Uterus (tissue), 2 donors: ENCODE results near the gene BIRC3.

ENCODE experiments used
- POLR2A ChIP-seq, 2 donors: fragments of 450-650 bp; IDR thresholded peaks; one replicate each; pipeline ENCODE4 v1.6.1; 2016; ENCODE audit warnings: antibody characterized with exemption in 2 of 2, mild to moderate bottlenecking in 1 of 2, moderate library complexity in 1 of 2
- TF ChIP-seq, protein P1 (sequence below), 4 experiments: fragments of 200-600 bp in 2 of 4; fragments of 450-650 bp in 2 of 4; sonication (generic) in 2 of 4; IDR thresholded peaks; one replicate each; pipeline ENCODE4 v1.5.1; 2016 to 2019; ENCODE audit warnings: antibody characterized with exemption in 4 of 4, mild to moderate bottlenecking in 2 of 4, moderate library complexity in 1 of 4

DNA sequence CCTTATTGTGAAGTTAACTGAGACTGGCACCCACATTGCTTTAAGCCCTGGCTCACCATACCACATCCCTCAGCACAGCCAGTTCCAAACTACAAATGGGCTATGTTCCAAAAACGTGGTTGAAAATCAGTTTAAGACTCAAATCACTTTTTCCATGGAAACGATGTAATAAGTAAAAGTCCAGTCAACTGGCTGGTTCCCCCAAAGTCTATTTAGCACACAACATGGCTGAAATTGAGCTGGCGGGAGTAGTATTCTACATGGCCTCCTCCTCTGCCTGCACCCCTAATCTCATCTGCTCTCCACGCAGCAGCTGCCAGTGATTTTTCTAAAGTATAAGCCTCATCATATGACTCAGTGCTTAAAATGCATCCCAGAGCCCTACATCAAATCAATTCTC lies 40.9 kb upstream of the BIRC3 start:
- TF ChIP-seq, protein P1, sequence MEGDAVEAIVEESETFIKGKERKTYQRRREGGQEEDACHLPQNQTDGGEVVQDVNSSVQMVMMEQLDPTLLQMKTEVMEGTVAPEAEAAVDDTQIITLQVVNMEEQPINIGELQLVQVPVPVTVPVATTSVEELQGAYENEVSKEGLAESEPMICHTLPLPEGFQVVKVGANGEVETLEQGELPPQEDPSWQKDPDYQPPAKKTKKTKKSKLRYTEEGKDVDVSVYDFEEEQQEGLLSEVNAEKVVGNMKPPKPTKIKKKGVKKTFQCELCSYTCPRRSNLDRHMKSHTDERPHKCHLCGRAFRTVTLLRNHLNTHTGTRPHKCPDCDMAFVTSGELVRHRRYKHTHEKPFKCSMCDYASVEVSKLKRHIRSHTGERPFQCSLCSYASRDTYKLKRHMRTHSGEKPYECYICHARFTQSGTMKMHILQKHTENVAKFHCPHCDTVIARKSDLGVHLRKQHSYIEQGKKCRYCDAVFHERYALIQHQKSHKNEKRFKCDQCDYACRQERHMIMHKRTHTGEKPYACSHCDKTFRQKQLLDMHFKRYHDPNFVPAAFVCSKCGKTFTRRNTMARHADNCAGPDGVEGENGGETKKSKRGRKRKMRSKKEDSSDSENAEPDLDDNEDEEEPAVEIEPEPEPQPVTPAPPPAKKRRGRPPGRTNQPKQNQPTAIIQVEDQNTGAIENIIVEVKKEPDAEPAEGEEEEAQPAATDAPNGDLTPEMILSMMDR (IDR thresholded peaks at IDR 0.05), result no peak
- TF ChIP-seq POLR2A (IDR thresholded peaks at IDR 0.05), result no peak
